PFSK-1 (cell line): ENCODE data around the gene HOXC4.

Experiments used
- FOXP2 ChIP-seq: optimal IDR thresholded peaks from 2 replicates; pipeline ENCODE3; 2011; ENCODE audit warnings: borderline replicate concordance, control low read depth, inconsistent platforms; ENCODE audit not compliant: insufficient read depth; ENCODE audit errors: extremely low read length, extremely low read depth
- POLR2AphosphoS5 ChIP-seq: IDR thresholded peaks from 2 replicates; pipeline ENCODE4 v1.6.1; 2012; ENCODE audit warnings: low read depth, mild to moderate bottlenecking, control low read depth, low read length, moderate library complexity
- SIN3A ChIP-seq: IDR thresholded peaks from 2 replicates; pipeline ENCODE4 v1.6.1; 2012; ENCODE audit warnings: mild to moderate bottlenecking, low read length, moderate library complexity, borderline replicate concordance; ENCODE audit not compliant: insufficient read depth
- TAF1 ChIP-seq: IDR thresholded peaks from 2 replicates; pipeline ENCODE4 v1.6.1; 2012; ENCODE audit warnings: low read length, control low read depth, borderline replicate concordance; ENCODE audit not compliant: insufficient read depth
- TF ChIP-seq, protein P1 (sequence below), 2 experiments: IDR thresholded peaks; 2 replicates each; pipeline versions ENCODE4 v1.6.1 to v1.8.0; 2011 to 2012; ENCODE audit warnings: low read depth in 2 of 2, low read length in 2 of 2, control low read depth in 1 of 2, inconsistent platforms in 1 of 2, mild to moderate bottlenecking in 1 of 2, moderate library complexity in 1 of 2; ENCODE audit not compliant: insufficient read depth in 1 of 2

DNA sequence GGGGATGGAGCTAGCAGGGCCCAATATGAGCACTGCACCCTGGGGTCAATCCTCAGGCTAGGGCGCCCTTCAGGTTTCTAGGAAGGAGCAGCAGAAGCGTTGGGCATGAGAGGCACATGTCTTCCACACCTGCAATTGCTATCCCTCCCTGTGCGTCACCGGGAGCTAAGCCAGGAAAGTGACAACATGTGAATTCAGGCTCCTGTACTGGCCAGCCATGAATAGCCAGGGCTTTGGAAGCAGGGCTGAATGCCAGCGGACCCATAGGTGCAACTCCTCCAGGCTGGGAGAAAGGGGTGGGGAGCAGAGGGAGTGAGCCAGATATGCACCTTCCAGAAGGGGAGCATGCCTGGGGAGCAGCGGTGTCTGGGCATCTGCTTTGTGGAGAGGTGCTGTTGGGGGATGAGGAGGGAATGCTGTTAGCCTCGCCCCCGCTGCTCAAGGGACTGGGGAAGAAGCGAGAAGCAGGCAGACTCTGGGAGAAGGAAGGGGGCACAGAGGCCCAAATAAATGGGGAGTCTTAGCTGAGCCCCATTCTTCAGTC lies 14.7 kb upstream of the HOXC4 start:
- TF ChIP-seq TAF1, result no peak
- TF ChIP-seq POLR2AphosphoS5, result no peak
- TF ChIP-seq, protein P1, sequence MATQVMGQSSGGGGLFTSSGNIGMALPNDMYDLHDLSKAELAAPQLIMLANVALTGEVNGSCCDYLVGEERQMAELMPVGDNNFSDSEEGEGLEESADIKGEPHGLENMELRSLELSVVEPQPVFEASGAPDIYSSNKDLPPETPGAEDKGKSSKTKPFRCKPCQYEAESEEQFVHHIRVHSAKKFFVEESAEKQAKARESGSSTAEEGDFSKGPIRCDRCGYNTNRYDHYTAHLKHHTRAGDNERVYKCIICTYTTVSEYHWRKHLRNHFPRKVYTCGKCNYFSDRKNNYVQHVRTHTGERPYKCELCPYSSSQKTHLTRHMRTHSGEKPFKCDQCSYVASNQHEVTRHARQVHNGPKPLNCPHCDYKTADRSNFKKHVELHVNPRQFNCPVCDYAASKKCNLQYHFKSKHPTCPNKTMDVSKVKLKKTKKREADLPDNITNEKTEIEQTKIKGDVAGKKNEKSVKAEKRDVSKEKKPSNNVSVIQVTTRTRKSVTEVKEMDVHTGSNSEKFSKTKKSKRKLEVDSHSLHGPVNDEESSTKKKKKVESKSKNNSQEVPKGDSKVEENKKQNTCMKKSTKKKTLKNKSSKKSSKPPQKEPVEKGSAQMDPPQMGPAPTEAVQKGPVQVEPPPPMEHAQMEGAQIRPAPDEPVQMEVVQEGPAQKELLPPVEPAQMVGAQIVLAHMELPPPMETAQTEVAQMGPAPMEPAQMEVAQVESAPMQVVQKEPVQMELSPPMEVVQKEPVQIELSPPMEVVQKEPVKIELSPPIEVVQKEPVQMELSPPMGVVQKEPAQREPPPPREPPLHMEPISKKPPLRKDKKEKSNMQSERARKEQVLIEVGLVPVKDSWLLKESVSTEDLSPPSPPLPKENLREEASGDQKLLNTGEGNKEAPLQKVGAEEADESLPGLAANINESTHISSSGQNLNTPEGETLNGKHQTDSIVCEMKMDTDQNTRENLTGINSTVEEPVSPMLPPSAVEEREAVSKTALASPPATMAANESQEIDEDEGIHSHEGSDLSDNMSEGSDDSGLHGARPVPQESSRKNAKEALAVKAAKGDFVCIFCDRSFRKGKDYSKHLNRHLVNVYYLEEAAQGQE (IDR thresholded peaks at IDR 0.05; ENCODE audit: insufficient read depth in 1 of 2, low read depth in 2 of 2, low read length in 2 of 2), result no peak
- TF ChIP-seq SIN3A, result no peak
- no peak for TF ChIP-seq FOXP2
